HUES48 (cell line): ENCODE results near the gene ZACN.
A peak's percentile ranks its signal among the peaks of the same experiment; 100 is the strongest.
"Not testable (repeated sequence)": the region's sequence is repeated elsewhere in the genome, so short reads cannot be mapped to it uniquely, and the experiment has no call there.

Source experiments
- H3K27ac ChIP-seq: one replicate; pipeline ENCODE4 v1.7.0; 2013; ENCODE audit warnings: low read depth, low read length, inconsistent platforms
- H3K27me3 ChIP-seq: 2 replicates; pipeline ENCODE4 v1.6.1; 2013; ENCODE audit warnings: mild to moderate bottlenecking, low read length; ENCODE audit not compliant: control insufficient read depth, insufficient read depth
- H3K36me3 ChIP-seq: 2 replicates; pipeline ENCODE4 v1.6.1; 2013; ENCODE audit warnings: low read length; ENCODE audit not compliant: control insufficient read depth, insufficient read depth
- H3K4me1 ChIP-seq: 2 replicates; pipeline ENCODE4 v1.6.1; 2013; ENCODE audit warnings: mild to moderate bottlenecking, low read length; ENCODE audit not compliant: control insufficient read depth, insufficient read depth
- H3K4me3 ChIP-seq: 2 replicates; pipeline ENCODE4 v1.5.1; 2013; ENCODE audit warnings: mild to moderate bottlenecking, low read depth, low read length
- H3K9ac ChIP-seq: 2 replicates; pipeline ENCODE4 v1.6.1; 2013; ENCODE audit warnings: mild to moderate bottlenecking, low read depth, low read length, moderate library complexity
- H3K9me3 ChIP-seq: 2 replicates; pipeline ENCODE4 v1.6.1; 2013; ENCODE audit warnings: low read length; ENCODE audit not compliant: control insufficient read depth, insufficient read depth

ZACN gene

GRCh38 chr17:76078860-76079534 is at the start of gene ZACN:
Gene ZACN, plus strand, starts transcription at chr17:76079182. Its CDS starts 83 bp downstream, at chr17:76079265.
- H3K4me3 ChIP-seq = peak within 1 kb of the TSS; percentile 42
- H3K4me1 ChIP-seq = peaks cover 27% of the 10 kb centered on the region
- H3K36me3 ChIP-seq = peaks cover 13% of the 10 kb centered on the region
- H3K9ac ChIP-seq = no peak within 1 kb of the TSS
- peaks cover 58% of the 10 kb centered on the region for H3K27me3 ChIP-seq
- H3K9me3 ChIP-seq = no peaks in the 10 kb centered on the region
- no peak within 1 kb of the TSS for H3K27ac ChIP-seq

- Histone ChIP-seq H3K9me3 (no peaks in the 10 kb centered on the region), H3K36me3 (no peaks in the 10 kb centered on the region), H3K4me3 (no peak overlapping the region), H3K27ac (no peak overlapping the region), H3K9ac (no peak overlapping the region), H3K4me1 (peaks cover 10% of the 10 kb centered on the region), H3K27me3 (no peaks in the 10 kb centered on the region)
These were observed 46.8 kb upstream of the ZACN start for GRCh38 chr17:76032073-76032779.

- H3K4me3 ChIP-seq = no peak overlapping the region
- H3K27ac ChIP-seq = no peak overlapping the region
- H3K27me3 ChIP-seq = no peaks in the 10 kb centered on the region
- no peaks in the 10 kb centered on the region for H3K9me3 ChIP-seq
- H3K4me1 ChIP-seq = peaks cover 12% of the 10 kb centered on the region
- H3K36me3 ChIP-seq = peaks cover 3% of the 10 kb centered on the region; the same call in 1 of the 2 replicates
- H3K9ac ChIP-seq = no peak overlapping the region
These were observed 46.2 kb upstream of the ZACN start for GRCh38 chr17:76032780-76033108.

GRCh38 chr17:76033139-76033538 is 45.8 kb upstream of the ZACN start:
- Histone ChIP-seq H3K27me3 (no peaks in the 10 kb centered on the region), H3K9ac (no peak overlapping the region), H3K27ac (no peak overlapping the region), H3K9me3 (no peaks in the 10 kb centered on the region), H3K36me3 (peaks cover 4% of the 10 kb centered on the region; the same call in 1 of the 2 replicates), H3K4me3 (no peak overlapping the region), H3K4me1 (peaks cover 13% of the 10 kb centered on the region)

- Histone ChIP-seq H3K9ac (no peak overlapping the region), H3K4me3 (no peak overlapping the region), H3K27ac (no peak overlapping the region), H3K36me3 (peaks cover 19% of the 10 kb centered on the region), H3K9me3 (no peaks in the 10 kb centered on the region), H3K4me1 (peaks cover 12% of the 10 kb centered on the region), H3K27me3 (no peaks in the 10 kb centered on the region)
These were observed 44.3 kb upstream of the ZACN start for GRCh38 chr17:76034428-76035350.

- peaks cover 38% of the 10 kb centered on the region for H3K36me3 ChIP-seq
- no peak overlapping the region for H3K4me3 ChIP-seq
- peaks cover 25% of the 10 kb centered on the region for H3K4me1 ChIP-seq
- no peaks in the 10 kb centered on the region for H3K27me3 ChIP-seq
- no peaks in the 10 kb centered on the region for H3K9me3 ChIP-seq
- H3K9ac ChIP-seq = no peak overlapping the region
- H3K27ac ChIP-seq = peak overlapping the region; percentile 31
These were observed 42.3 kb upstream of the ZACN start for GRCh38 chr17:76036497-76037261.

GRCh38 chr17:76038050-76038449 is 40.9 kb upstream of the ZACN start:
- no peak overlapping the region for H3K4me3 ChIP-seq
- H3K4me1 ChIP-seq = peaks cover 25% of the 10 kb centered on the region
- peaks cover 50% of the 10 kb centered on the region for H3K36me3 ChIP-seq
- no peak overlapping the region for H3K9ac ChIP-seq
- H3K27ac ChIP-seq = no peak overlapping the region
- no peaks in the 10 kb centered on the region for H3K9me3 ChIP-seq
- H3K27me3 ChIP-seq = no peaks in the 10 kb centered on the region

GRCh38 chr17:76039121-76039520 is 39.9 kb upstream of the ZACN start:
- Histone ChIP-seq H3K36me3 (peaks cover 61% of the 10 kb centered on the region), H3K9me3 (no peaks in the 10 kb centered on the region), H3K4me3 (no peak overlapping the region), H3K27me3 (no peaks in the 10 kb centered on the region), H3K27ac (peak overlapping the region; percentile 90), H3K9ac (no peak overlapping the region), H3K4me1 (peaks cover 25% of the 10 kb centered on the region)

- Histone ChIP-seq H3K4me1 (peaks cover 25% of the 10 kb centered on the region), H3K9ac (no peak overlapping the region), H3K27ac (peak overlapping the region; percentile 90), H3K9me3 (no peaks in the 10 kb centered on the region), H3K27me3 (no peaks in the 10 kb centered on the region), H3K4me3 (no peak overlapping the region), H3K36me3 (peaks cover 74% of the 10 kb centered on the region)
These were observed 38.6 kb upstream of the ZACN start for GRCh38 chr17:76040376-76040775.

- H3K36me3 ChIP-seq = peaks cover 92% of the 10 kb centered on the region
- H3K9ac ChIP-seq, H3K9me3 ChIP-seq, H3K27me3 ChIP-seq, H3K4me3 ChIP-seq, H3K27ac ChIP-seq: not testable (repeated sequence)
- H3K4me1 ChIP-seq = peaks cover 18% of the 10 kb centered on the region
These were observed 36.1 kb upstream of the ZACN start for GRCh38 chr17:76042868-76043267.
